Fibroblast of gingiva (primary cell): ENCODE results near the gene DMXL1.
A peak's percentile ranks its signal among the peaks of the same experiment; 100 is the strongest.
"Not testable (repeated sequence)": the region's sequence is repeated elsewhere in the genome, so short reads cannot be mapped to it uniquely, and the experiment has no call there.

Experiments
- DNase-seq: peaks from one replicate; pipeline ENCODE4 v3.0.0-alpha.2; 2011; ENCODE audit warnings: low read depth

DMXL1 gene

GRCh38 chr5:119070578-119070827 is 384 bp upstream of the DMXL1 start:
- DNase-seq = no peak

GRCh38 chr5:119071561-119071995 is 691 bp downstream of the DMXL1 start:
- DNase-seq = no peak

GRCh38 chr5:119072496-119072895 is 1.6 kb downstream of the DMXL1 start:
- no peak for DNase-seq

GRCh38 chr5:119073746-119074337 is 3.0 kb downstream of the DMXL1 start:
- not testable (repeated sequence) for DNase-seq

GRCh38 chr5:119074419-119074818 is 3.5 kb downstream of the DMXL1 start:
- DNase-seq = no peak

GRCh38 chr5:119075269-119075668 is 4.4 kb downstream of the DMXL1 start:
- not testable (repeated sequence) for DNase-seq

GRCh38 chr5:119076080-119076479 is 5.2 kb downstream of the DMXL1 start:
- no peak for DNase-seq

GRCh38 chr5:119077444-119077843 is 6.6 kb downstream of the DMXL1 start:
- no peak for DNase-seq

- DNase-seq = no peak
Observed at GRCh38 chr5:119078071-119078846, 7.4 kb downstream of the DMXL1 start.

- DNase-seq = no peak
Observed at GRCh38 chr5:119078861-119079260, 8.0 kb downstream of the DMXL1 start.

- DNase-seq = no peak
Observed at GRCh38 chr5:119079318-119079921, 8.5 kb downstream of the DMXL1 start.

GRCh38 chr5:119080936-119081335 is 10.0 kb downstream of the DMXL1 start:
- DNase-seq = peak; percentile 1

- DNase-seq = no peak
Observed at GRCh38 chr5:119082691-119083090, 11.8 kb downstream of the DMXL1 start.

GRCh38 chr5:119083679-119084078 is 12.8 kb downstream of the DMXL1 start:
- no peak for DNase-seq

- DNase-seq = no peak
Observed at GRCh38 chr5:119088438-119088837, 17.6 kb downstream of the DMXL1 start.

GRCh38 chr5:119095611-119096010 is 24.7 kb downstream of the DMXL1 start:
- no peak for DNase-seq

GRCh38 chr5:119105971-119106370 is 35.1 kb downstream of the DMXL1 start:
- no peak for DNase-seq

GRCh38 chr5:119112151-119112550 is 41.3 kb downstream of the DMXL1 start:
- no peak for DNase-seq

- DNase-seq = no peak
Observed at GRCh38 chr5:119117237-119117636, 46.4 kb downstream of the DMXL1 start.

GRCh38 chr5:119118000-119118399 is 47.1 kb downstream of the DMXL1 start:
- DNase-seq = no peak

GRCh38 chr5:119120893-119121292 is 50.0 kb downstream of the DMXL1 start:
- no peak for DNase-seq

- DNase-seq = not testable (repeated sequence)
Observed at GRCh38 chr5:119122474-119122873, 51.6 kb downstream of the DMXL1 start.

GRCh38 chr5:119123280-119123679 is 52.4 kb downstream of the DMXL1 start:
- no peak for DNase-seq

- DNase-seq = no peak
Observed at GRCh38 chr5:119129770-119130169, 58.9 kb downstream of the DMXL1 start.
